HPDE6-E6E7 (cell line): Measurements from ENCODE around the gene ERN1.

Source experiments
- DNase-seq: peaks from one replicate; pipeline ENCODE4 v3.0.0; 2011; ENCODE audit warnings: missing footprints; ENCODE audit errors: extremely low spot score

Gene ERN1

DNA sequence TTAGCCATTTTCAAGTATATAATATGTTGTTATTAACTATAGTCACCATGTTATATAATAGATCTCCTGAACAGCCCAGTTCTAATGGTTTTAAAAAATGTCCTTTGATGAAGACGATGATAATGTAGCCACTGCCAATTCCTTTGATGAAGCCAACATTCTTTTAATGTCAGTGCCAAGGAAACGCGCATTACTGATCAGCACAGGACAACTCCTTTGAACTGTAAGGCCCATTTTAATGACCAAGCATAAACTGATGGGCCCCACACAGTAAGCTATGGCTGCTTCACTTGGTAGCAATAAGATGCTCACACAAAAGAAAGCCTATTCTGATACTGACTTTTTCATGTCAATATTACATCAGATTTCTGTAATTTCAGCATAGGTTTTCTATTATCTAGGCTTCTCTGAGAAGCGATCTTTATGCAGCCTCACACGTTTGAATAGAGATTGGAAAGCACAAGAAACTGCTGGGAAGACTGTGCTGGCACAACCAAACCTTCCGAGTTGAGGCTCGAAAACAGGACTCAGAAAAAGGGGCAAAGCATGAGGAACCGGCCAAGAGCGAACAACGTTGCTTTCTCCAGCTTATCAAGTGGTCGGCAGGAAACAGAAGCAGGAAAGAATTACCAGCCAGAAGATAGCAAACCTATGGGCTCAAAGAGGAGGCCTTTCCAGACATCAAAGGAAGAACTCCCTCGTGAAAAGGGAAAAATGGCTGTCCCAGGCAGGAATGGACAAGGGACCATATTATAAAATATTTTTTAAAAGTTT is 19.4 kb downstream of the ERN1 start:
- no peak for DNase-seq

GRCh38 chr17:64109400-64109799 is 20.5 kb downstream of the ERN1 start:
- DNase-seq, result no peak

DNA sequence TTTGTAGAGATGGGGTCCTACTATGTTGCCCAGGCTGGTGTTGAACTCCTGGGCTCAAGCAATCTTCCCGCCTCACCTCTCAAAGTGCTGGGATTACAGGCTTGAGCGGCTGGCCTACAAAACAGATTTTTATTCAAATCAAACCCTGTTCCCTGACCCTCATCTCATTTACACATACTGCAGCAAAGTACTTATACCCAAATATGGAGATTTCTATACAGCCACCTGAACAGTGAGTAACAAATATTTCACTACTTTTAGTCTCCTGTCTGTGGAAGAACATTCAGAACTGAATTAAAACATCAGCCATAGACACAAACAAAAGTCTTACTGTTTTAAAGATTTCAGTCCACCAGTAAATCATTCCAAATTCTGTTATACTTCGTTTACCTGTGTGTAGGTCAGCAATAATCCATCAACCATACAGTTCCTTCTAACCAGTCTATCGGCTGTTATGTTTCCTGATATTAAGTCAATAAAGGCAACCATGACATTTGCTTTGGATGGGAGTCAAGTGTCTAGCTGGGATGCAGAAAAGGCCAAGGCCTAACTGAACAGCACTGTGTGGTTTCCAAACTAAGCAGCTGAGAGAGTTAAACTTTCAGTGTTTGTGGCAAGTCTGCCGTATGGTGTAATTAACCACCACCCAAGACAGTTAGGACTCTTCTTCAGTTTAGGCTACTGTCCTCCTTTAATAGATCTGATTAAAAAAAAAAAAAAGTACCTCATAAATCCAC is 22.3 kb downstream of the ERN1 start:
- DNase-seq, result no peak

DNA sequence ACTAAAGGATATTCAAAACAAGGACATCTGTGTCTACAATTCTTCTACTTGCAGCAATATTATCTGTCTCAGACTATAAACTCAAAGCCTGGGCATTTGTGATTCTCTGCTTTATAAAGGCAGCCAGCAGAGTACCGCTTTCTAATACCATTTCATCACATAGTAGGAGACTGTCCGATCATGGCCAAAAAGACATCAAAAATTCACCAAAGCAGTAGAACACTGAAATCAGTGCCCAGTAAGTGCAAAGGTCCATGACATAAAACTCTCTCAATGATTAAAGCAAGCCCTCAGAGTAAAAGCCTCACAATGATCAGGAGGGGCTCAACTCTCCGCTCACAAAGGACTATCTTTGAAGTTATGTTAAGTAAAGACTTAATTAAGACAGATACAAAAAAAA is 23.0 kb downstream of the ERN1 start:
- DNase-seq, result no peak

DNA sequence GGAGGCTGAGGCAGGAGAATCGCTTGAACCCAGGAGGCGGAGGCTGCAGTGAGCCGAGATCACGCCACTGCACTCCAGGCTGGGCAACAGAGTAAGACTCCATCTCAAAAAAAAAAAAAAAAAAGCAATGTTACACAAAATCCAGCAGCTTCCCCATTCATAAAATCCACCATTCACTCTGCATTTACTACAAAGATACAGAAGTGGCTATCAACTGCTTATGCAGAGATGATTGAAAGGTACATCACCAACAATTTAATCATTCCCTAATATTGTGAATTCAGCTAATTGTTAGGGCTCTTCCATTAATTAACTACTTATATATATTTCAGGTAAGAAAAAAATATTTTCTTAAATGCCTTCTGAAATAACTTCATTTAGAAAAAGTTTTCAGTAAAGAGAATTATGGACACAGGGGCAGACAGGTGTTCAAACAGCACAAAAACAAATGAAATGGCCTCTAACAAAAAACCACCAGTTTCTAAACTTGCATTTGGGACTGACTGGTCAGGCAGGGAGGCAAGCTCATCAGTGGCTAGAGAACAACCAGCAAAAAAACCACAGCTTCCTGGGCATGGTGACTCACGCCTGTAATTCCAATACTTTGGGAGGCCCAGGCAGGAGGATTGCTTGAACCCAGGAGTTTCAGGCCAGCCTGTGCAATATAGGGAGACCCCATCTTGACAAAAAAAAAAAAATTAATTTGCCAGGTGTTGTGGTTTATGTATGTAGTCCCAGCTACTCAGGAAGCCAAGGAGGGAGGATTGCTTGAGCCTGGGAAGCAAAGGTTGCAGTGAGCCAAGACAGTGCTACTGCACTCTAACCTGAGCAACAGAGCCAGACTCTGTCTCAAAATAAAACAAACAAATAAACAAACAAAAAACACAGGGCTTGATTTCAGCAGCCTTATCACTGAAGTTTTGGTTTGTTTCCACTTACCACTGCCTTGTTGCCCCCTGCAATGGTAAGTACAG is 26.3 kb downstream of the ERN1 start:
- no peak for DNase-seq

DNA sequence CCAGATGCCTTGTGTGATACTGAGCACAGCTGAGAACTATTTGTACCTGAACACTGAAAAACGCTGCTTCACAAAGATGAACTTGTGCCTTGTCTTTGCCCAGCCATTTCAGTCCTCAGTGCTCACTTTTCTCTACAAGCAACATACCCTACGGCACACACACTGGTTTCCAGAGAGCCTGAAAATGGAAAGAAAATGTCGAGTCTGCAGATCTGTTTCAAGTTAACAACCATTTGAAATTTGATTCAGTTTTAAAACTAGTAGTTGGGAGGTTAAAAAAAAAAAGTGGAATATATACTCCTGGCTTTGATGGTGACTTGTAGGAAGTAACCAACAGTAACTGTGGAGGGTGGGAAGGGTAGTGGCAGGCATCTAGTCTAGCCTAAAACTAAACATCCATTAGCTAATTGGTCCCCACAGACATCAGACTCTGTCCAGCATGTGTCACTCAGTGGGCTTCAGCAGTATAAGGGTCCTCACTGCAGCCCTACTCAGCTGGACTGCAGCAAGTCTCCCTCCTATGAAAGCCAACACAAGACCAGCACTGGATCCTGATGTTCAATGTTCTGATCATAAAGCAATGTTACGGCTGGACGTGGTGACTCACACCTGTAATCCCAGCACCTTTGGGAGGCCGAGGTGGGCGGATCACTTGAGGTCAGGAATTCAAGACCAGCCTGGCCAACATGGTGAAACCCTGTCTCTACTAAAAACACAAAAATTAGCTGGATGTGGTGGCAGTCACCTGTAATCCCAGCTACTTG is 27.1 kb downstream of the ERN1 start:
- no peak for DNase-seq

GRCh38 chr17:64099543-64099942 is 30.4 kb downstream of the ERN1 start:
- DNase-seq, result no peak

DNA sequence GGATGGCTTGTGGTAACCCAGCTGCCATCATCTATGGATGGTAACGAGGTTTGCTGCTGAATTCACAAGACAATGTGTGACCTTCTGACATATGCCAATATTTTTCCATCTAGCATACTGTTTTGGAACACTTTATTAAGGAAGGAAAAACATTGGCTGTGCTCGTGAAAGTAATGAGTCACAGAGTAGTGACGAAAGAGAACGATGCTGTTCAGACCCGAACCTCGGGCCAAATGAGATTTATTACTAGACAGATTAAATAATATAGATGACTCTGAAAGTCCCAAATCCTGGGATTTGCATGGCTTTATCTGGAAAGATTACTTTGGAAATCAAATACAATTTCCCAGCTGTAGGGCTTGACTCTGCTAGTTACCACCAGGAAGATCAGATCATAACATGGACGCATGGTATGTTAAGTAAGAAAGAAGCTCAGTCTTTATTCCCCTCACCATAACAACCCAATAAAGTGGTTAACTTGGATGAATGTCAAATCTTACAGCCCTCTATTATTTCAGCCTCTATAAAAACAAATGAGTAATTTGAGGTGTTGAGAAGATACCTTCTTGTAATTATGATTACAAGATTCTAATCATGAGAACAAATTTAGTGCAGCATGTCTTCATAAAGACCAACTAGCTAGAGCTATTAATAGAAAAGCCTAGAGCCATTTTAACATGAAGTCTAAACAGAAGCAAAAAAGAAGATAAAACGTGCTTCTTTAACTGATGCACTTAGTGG is 32.6 kb downstream of the ERN1 start:
- DNase-seq, result no peak

GRCh38 chr17:64096037-64096436 is 33.9 kb downstream of the ERN1 start:
- DNase-seq, result no peak

DNA sequence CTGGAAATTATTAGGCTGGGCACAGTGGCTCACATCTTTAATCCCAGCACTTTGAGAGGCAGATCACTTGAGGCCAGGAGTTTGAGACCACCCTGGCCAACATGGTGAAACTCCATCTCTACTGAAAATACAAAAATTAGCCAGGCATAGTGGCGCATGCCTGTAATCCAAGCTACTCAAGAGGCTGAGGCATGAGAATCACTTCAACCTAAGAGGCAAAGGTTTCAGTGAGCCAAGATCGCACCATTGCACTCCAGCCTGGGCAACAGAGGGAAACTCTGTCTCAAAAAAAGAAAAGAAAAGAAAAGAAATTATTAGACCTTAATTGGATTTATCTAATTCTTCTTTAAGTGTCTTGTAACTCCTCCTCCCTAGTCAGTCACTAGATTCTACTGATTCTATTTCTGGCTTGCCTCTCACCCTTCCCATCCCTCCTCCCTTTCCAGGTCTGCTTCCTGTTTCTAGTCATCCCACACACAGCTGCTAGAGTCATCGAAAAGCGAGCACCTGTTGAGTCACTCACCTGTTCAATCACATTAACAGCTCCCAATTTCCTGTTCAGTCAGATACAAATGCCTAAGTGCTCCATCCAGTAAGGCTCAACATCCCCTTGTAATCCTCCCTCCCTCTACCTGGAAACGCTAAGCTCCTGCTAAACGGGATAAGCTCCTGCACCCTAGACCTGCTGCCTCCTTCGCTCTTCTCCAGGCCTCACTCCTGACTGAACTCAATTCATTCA is 34.6 kb downstream of the ERN1 start:
- peak; percentile 78 for DNase-seq

DNA sequence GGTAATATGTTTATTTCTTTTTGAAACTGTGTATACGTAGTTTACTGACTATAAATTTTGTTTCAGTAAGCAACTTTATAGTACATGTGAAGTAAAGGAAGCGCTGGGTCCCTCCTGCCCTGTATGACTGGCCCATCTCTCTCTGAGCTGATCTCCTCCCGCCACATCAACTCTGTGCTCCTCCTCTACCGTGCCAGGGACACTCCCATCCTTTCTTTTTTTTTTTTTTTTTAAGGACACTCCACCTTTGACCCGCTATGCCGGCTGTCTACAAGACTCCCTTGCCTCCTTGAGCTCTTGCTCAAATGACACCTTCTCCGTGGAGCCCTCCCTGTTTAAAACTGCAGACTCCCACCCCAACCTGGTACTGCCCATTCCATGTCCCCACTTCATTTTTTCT is 35.5 kb downstream of the ERN1 start:
- no peak for DNase-seq

GRCh38 chr17:64092952-64093451 is 36.9 kb downstream of the ERN1 start:
- DNase-seq, result no peak

GRCh38 chr17:64092113-64092512 is 37.8 kb downstream of the ERN1 start:
- no peak for DNase-seq

DNA sequence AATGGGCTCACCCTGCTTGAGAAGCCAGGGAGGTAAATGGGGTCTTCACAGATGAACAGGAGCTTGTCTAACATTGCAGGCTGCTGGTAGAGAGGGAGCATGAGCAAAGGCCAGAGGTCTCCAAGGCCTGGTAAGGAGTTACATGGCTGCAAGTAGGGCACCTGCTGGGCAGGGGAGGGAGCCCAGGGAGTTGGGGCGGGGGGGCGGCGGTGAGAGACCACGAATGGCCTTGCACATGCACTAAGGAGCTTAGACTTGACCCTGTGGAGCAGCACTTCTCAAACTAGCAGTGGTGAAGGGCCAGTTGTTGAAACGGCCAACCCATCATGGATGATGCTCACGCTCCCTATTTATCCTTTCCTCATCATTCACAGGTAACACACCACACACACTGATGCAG is 38.4 kb downstream of the ERN1 start:
- no peak for DNase-seq

- no peak for DNase-seq
Observed at GRCh38 chr17:64091116-64091515, 38.8 kb downstream of the ERN1 start.

DNA sequence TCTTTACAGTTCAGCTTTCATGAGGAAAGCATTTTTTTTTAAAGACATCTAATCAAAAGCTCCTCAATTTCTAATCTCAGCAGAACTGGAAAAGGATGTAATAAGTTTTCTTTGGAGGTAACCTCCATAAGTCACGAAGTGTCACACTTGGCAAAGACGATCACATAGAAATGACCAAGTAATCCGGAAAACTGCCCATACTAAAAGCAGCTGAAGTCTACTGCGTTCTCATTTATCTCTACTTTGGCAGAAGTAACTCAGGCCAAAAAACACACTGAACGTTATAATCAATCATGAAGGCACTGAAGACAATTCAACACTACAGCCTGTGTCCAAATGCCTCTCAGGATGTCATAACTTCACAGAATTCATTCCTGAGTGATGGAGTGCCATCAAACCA is 39.8 kb downstream of the ERN1 start:
- DNase-seq, result no peak

DNA sequence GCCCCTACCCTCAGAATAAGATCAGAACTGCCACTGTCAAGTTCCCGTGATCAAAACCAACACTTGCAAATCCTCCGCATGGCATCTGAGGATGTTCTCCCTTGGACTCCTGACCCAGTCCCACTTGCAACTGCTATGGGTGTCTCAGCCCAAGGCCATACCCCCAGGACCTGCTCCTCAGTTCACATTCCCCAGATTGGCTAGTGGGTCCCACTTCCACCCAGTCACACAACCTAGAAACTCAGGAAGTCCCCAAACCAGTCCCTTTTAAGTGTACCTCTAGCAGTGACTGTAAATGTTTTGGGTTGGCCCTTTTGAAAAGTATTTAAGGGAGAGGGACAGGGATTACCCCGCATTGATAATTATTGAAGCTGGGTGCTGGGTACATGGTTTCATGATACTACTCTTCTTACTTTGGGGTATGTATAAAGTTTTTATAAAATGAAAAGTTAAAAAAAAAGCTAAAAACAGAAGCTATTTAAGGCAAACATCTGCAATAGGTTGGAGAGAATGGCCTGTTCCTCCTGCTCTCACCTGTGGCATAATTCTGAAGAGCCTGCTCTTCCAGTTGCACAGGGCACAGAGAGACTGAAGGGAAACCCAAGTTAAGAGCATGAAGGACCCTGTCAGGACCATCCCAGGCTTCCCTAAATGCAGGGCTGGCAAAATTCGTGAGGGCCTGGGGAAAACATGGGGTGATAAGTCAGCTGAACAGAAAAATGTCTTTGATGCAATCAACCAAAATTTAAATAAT is 42.5 kb downstream of the ERN1 start:
- no peak for DNase-seq

DNA sequence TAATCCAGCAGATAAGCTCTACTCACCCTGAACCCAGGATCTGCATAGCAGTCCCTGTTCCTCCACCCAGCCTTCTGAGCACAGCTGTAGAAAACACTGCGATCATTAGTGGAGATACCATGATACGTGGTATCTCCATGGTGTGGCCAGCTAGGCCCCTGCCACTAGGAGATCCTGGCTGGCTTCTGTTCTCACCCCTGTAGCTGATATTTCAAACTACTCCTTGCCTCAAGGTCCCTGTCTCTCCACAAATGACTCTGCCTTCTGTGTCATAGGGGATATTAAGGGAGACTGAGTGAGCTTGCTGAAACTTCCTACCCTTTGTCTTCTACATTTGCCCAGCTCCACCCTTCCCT is 44.3 kb downstream of the ERN1 start:
- DNase-seq, result no peak

DNA sequence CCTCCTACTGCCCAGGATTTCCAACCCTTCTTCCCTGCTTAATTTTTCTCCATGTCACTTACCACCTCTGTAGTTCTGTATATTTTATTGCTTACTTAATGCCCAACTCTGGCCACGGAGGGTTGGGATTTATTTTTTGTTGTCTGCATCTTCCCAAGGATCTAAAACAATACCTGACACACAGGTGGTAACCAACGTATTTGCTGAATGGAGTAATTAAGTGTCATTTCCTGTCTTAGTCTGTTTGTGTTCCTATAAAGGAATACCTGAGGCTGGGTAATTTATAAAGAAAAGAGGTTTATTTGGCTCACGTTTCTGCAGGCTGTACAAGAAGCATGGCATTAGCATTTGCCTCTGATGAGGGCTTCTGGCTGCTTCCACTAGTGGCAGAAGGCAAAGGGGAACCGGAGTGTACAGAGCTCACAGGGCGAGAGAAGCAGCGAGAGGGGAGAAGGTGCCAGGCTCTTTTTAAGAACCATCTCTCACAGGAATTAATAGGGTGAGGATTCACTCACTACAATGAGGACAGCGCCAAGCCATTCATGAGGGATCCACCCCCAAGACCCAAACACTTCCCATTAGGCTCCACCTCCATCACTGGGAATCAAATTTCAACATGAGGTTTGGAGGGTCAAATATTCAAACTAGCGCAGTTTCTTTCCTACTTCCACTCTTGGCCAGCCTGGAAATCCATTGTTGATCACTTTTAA is 44.8 kb downstream of the ERN1 start:
- no peak for DNase-seq
